Heart left ventricle (tissue), 16 donors: ENCODE results near the gene ANKRD29. TPM values are rescaled to one million over a fixed set of nuclear protein-coding genes. Genes with fewer than 3 reads are reported as not detected.
A peak's percentile ranks its signal among the peaks of the same experiment; 100 is the strongest.

Experiments
- ATAC-seq, 4 donors: fragments of 200-7000 bp; cut with Tn5 transposase; one replicate each; pipeline ENCODE4 v1.9.1; 2020 to 2022; ENCODE audit warnings: moderate library complexity in 4 of 4, mild to moderate bottlenecking in 3 of 4, moderate number of reproducible peaks in 1 of 4
- DNase-seq, 5 donors: peaks; one replicate each; pipeline ENCODE4 v3.0.0-alpha.2; 2020
- H3K27ac ChIP-seq, 12 donors: fragments of 200-600 bp; sonication (generic) in 4 of 12; one replicate each; pipeline versions ENCODE4 v1.5.0 to v1.8.0; 2016 to 2022; ENCODE audit warnings: mild to moderate bottlenecking in 2 of 12
- H3K27me3 ChIP-seq, 9 donors: fragments of 200-600 bp; sonication (generic) in 2 of 9; one replicate each; pipeline versions ENCODE4 v1.5.1 to v1.8.0; 2016 to 2022; ENCODE audit warnings: mild to moderate bottlenecking in 3 of 9
- H3K36me3 ChIP-seq, 9 donors: fragments of 200-600 bp; sonication (generic) in 2 of 9; one replicate each; pipeline versions ENCODE4 v1.5.0 to v1.8.0; 2018 to 2022; ENCODE audit warnings: mild to moderate bottlenecking in 2 of 9
- H3K4me1 ChIP-seq, 12 donors: fragments of 200-600 bp; sonication (generic) in 4 of 12; one replicate each; pipeline versions ENCODE4 v1.5.0 to v1.8.0; 2016 to 2022; ENCODE audit warnings: mild to moderate bottlenecking in 3 of 12
- H3K4me3 ChIP-seq, 12 donors: fragments of 200-600 bp; sonication (generic) in 4 of 12; one replicate each; pipeline versions ENCODE4 v1.5.0 to v1.8.0; 2017 to 2022; ENCODE audit warnings: mild to moderate bottlenecking in 9 of 12, moderate library complexity in 4 of 12
- H3K9me3 ChIP-seq, 12 donors: fragments of 200-600 bp; sonication (generic) in 4 of 12; one replicate each; pipeline versions ENCODE4 v1.5.0 to v1.8.0; 2016 to 2022; ENCODE audit warnings: mild to moderate bottlenecking in 1 of 12
- POLR2A ChIP-seq, 2 donors: fragments of 450-650 bp; IDR thresholded peaks; one replicate each; pipeline ENCODE4 v1.6.1; 2017; ENCODE audit warnings: antibody characterized with exemption in 2 of 2, mild to moderate bottlenecking in 2 of 2, moderate library complexity in 2 of 2
- WGBS, 4 donors: extraction: QIAGEN DNeasy Blood & Tissue Kit in 2 of 4; methylation state at CpG; one replicate each; pipeline versions ENCODE4 v1.1.5 to v1.1.7; 2013 to 2018; 5-methylcytosine and 5-hydroxymethylcytosine counted together
- intact Hi-C, 10 donors: fragments of 100-400 bp; cut with DNase I; formaldehyde crosslinking; loops; one replicate each; pipeline versions ENCODE4 v1.11.1 to v1.14.2; 2022
- polyA plus RNA-seq, 2 donors: library from polyadenylated mRNA; stranded (reverse); fragments of 200-250 nt; gene quantifications; one replicate each; pipeline ENCODE4 v1.2.3, GENCODE V29; 2013
- total RNA-seq, 9 donors: library from RNA; depleted of rRNA in 2 of 9; stranded (reverse); fragments of >200 nt in 2 of 9; fragmentation: NEBNext Ultra II Directional in 3 of 9; extraction: Animal tissue kit (Norgen Biotek cat#: 25700) in 3 of 9; gene quantifications; one replicate each; pipeline versions ENCODE4 v1.1.0 to v1.2.4, GENCODE V29; 2016 to 2023
- TF ChIP-seq, protein P1 (sequence below), 12 donors: fragments of 200-600 bp; sonication (generic) in 4 of 12; IDR thresholded peaks; one replicate each; pipeline versions ENCODE4 v1.5.0 to v1.8.0; 2018 to 2022; ENCODE audit warnings: antibody characterized with exemption in 12 of 12, mild to moderate bottlenecking in 5 of 12
- donor health status: ischemic (EF 13 %, LVEDD 7.1; RV severe dilation, severe dysfunction).
- donor health status: healthy with polysubstance abuse.
- donor health status: DM: no; HTN: yes; CAD: no.
- donor health status: DM: no; HTN: no; CAD: no.
- donor health status: ischemic (EF 25% LVEDD 6.9; RV normal size, moderate dysfunction).
- donor health status: ischemic (EF 25% LVEDD 5.7; RV mildly dilated, moderate dysfunction).
- donor health status: healthy.
- donor health status: DM: yes; HTN: yes; CAD: no.
- donor health status: ischemic (EF 35%, LVEDD 5.7; RV mildly dilated, moderate dysfunction).
- donor health status: nonischemic (EF 11% LVEDD 7.7; RV severe dilation, severe dysfunction).
- donor health status: DM: yes; HTN: yes; CAD: no.
- donor health status: PGD.
- donor health status: ischemic (EF 29% LVEDD 5.4; RV normal size, mild dysfunction).
- donor health status: nonischemic (EF 23%, LVEDD 6.1; RV moderate dilation, normal function).

The ANKRD29 gene
- total and polyA plus RNA-seq, 11 donors = 1.7 to 7.1 (median 4.9) TPM

DNA sequence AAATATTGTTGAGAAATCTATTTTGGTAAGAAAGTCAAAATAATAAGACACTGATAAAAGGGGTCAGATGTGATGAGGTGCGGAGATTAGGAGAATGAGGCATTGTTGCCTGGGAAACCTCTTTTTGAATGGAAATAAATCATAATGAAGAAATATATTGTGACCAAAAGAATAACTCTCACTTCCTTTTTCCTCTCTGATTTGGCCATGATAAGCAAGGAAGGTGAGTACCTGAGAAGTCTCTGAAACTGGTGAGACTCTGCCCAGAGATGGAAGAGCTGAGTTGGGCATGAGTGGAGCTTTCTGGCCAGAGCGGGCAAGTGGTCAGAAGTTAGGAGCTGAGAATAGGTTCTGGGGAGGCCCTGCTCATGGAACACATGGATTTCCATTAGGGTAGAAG is 38.3 kb upstream of the ANKRD29 start:
- Histone ChIP-seq H3K27me3 (no peaks in the 10 kb centered on the region), H3K4me1 (peaks cover 0 to 9% (median 0%) of the 10 kb centered on the region in 12 donors), H3K4me3 (no peak overlapping the region), H3K9me3 (peaks cover 0 to under 1% (median 0%) of the 10 kb centered on the region in 12 donors), H3K27ac (no peak overlapping the region), H3K36me3 (no peaks in the 10 kb centered on the region)
- ATAC-seq = no peak
- DNase-seq = no peak
- TF ChIP-seq, protein P1, sequence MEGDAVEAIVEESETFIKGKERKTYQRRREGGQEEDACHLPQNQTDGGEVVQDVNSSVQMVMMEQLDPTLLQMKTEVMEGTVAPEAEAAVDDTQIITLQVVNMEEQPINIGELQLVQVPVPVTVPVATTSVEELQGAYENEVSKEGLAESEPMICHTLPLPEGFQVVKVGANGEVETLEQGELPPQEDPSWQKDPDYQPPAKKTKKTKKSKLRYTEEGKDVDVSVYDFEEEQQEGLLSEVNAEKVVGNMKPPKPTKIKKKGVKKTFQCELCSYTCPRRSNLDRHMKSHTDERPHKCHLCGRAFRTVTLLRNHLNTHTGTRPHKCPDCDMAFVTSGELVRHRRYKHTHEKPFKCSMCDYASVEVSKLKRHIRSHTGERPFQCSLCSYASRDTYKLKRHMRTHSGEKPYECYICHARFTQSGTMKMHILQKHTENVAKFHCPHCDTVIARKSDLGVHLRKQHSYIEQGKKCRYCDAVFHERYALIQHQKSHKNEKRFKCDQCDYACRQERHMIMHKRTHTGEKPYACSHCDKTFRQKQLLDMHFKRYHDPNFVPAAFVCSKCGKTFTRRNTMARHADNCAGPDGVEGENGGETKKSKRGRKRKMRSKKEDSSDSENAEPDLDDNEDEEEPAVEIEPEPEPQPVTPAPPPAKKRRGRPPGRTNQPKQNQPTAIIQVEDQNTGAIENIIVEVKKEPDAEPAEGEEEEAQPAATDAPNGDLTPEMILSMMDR (IDR thresholded peaks at IDR 0.05) = no peak
- TF ChIP-seq POLR2A (IDR thresholded peaks at IDR 0.05) = no peak
- intact Hi-C loops = loop anchor here in 8 of 10 donors (2.0 to 10.0 kb wide), 6 partner anchors 78 to 206 kb away; partner anchors contain the start of gene RMC1 (in 1 of the 8)
- 48 to 94% (median 66%) methylated on average over 2 of the region's 2 CpGs for WGBS, 4 donors

DNA sequence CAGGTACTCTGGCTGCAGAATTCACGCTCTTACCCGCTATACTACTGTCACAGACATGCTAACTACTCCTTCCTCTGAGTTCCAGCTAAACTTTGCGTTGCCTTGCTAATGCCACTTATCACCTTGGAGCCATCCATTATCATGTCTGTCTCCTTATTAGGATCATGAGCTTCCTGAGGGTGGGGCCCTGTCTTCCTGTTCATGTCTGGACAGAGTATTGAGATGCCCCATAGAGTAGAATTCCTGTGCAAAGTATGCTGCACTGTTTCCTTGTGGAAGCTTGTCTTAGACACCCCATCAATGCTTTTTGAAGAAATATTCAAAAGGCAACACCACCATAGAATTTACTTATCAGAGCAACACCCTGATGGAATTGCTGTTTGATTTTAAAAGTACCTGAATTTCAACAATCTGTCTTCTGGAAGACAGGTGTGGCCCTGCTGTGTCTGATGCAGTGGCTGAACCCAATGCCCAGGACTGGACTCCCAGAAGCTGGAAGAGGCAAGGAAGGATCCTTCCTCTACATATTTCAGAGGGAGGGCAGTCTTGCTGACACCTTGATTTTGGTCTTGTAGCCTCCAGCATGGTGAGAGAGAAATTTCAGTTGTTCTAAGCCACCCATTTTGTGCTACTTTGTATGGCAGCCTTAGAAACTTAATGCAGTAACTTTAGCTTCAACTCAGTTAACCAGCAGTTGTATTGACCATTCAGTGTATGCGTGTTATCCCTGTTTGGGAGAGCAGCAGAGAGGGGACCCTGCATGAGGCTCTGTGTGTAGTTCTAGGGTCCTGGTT is 32.1 kb upstream of the ANKRD29 start:
- TF ChIP-seq, protein P1 (IDR thresholded peaks at IDR 0.05) = no peak
- TF ChIP-seq POLR2A (IDR thresholded peaks at IDR 0.05) = no peak
- WGBS, 4 donors = 83 to 91% (median 88%) methylated on average over 4 of the region's 4 CpGs
- H3K27ac ChIP-seq = no peak overlapping the region
- H3K9me3 ChIP-seq = no peaks in the 10 kb centered on the region
- H3K27me3 ChIP-seq = peaks cover 0 to 19% (median 0%) of the 10 kb centered on the region in 9 donors
- intact Hi-C loops = no loop called here
- DNase-seq = no peak
- peaks cover 0 to 7% (median 0%) of the 10 kb centered on the region in 12 donors for H3K4me1 ChIP-seq
- H3K36me3 ChIP-seq = no peaks in the 10 kb centered on the region
- no peak overlapping the region for H3K4me3 ChIP-seq
- no peak for ATAC-seq

DNA sequence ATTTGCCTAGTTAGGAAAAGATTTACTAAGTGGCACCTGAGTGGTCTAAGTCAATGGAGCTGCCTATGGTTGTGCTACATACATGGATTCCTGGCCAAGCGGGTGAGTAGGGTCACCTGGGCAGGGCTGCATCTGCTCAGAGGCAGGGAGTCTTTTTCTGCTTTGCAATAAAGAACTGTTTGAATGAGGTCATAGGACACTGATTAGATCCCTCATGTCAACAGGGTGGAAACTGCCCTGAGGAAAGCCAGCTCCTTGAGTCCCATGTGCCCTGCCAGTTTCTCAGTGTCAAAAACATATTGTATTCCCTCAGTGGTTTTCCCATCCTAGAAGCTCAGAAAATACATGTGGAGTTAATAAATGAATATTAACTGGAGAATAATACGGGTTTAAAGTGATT is 31.1 kb upstream of the ANKRD29 start:
- H3K9me3 ChIP-seq = no peaks in the 10 kb centered on the region
- no peaks in the 10 kb centered on the region for H3K36me3 ChIP-seq
- ATAC-seq = peak; percentile 28 to 58 (median 43)
- TF ChIP-seq POLR2A (IDR thresholded peaks at IDR 0.05) = no peak
- intact Hi-C loops = no loop called here
- DNase-seq = no peak
- 73 to 85% (median 80%) methylated on average over 2 of the region's 2 CpGs for WGBS, 4 donors
- H3K27me3 ChIP-seq = peaks cover 0 to 29% (median 0%) of the 10 kb centered on the region in 9 donors
- no peak overlapping the region for H3K27ac ChIP-seq
- H3K4me3 ChIP-seq = no peak overlapping the region
- H3K4me1 ChIP-seq = peaks cover 0 to 17% (median 3%) of the 10 kb centered on the region in 12 donors

DNA sequence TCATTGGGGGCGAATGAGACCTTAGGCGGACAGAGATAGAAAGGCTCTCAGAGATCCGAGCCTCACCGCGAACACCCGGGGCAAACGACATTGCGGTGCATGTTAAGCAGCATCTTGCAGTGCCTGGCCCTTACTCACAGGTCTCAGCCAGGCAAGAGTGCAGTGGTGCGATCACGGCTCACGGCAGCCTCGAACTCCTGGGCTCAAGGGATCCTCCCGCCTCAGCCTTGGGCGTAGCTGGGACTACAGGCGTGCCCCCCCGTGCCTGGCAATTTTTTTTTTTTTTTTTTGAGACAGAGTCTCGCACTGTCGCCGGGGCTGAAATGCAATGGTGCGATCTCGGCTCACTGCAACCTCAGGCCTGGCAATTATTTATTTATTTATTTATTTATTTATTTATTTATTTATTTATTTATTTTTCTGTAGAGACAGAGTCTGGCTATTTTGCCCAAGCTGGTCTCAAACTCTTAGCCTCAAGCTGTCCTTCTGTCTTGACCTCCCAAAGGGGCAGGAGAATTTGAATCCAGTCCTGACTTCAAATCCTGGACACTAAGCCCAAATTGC is 27.9 kb upstream of the ANKRD29 start:
- ATAC-seq = no peak
- Histone ChIP-seq H3K4me3 (peak overlapping the region in 11 of 12 donors; percentile 47 to 86 (median 72)), H3K27ac (peak overlapping the region in 1 of 12 donors; percentile 59)

More for the DNA sequence above, 27.9 kb upstream of the ANKRD29 start:
- no peak for DNase-seq
- H3K4me1 ChIP-seq = peaks cover 0 to 20% (median 7%) of the 10 kb centered on the region in 12 donors
- TF ChIP-seq, protein P1 (IDR thresholded peaks at IDR 0.05) = no peak
- TF ChIP-seq POLR2A (IDR thresholded peaks at IDR 0.05) = no peak
- 60 to 74% (median 70%) methylated on average over 21 of the region's 21 CpGs for WGBS, 4 donors
- intact Hi-C loops = no loop called here
- H3K27me3 ChIP-seq = peaks cover 0 to 46% (median 0%) of the 10 kb centered on the region in 9 donors
- H3K9me3 ChIP-seq = no peaks in the 10 kb centered on the region
- no peaks in the 10 kb centered on the region for H3K36me3 ChIP-seq
